PFSK-1 (cell line): ENCODE results near the gene SH3PXD2A.

Source experiments
- POLR2AphosphoS5 ChIP-seq: IDR thresholded peaks from 2 replicates; pipeline ENCODE4 v1.6.1; 2012; ENCODE audit warnings: low read depth, mild to moderate bottlenecking, control low read depth, low read length, moderate library complexity
- REST ChIP-seq, 2 experiments: IDR thresholded peaks; 2 replicates each; pipeline versions ENCODE4 v1.6.1 to v1.8.0; 2011 to 2012; ENCODE audit warnings: low read depth in 2 of 2, low read length in 2 of 2, control low read depth in 1 of 2, inconsistent platforms in 1 of 2, mild to moderate bottlenecking in 1 of 2, moderate library complexity in 1 of 2; ENCODE audit not compliant: insufficient read depth in 1 of 2

GRCh38 chr10:103765168-103765567, 90.2 kb downstream of the SH3PXD2A start:
- no peak for TF ChIP-seq REST (IDR thresholded peaks at IDR 0.05; ENCODE audit: insufficient read depth in 1 of 2, low read depth in 2 of 2, low read length in 2 of 2)
- TF ChIP-seq POLR2AphosphoS5 = no peak
